22Rv1 (cell line): Measurements from ENCODE around the gene PRODH2.

Experiments
- ZFX ChIP-seq: fragments of 450-650 bp; IDR thresholded peaks from 2 replicates; pipeline ENCODE4 v1.6.1; 2017; ENCODE audit warnings: antibody characterized with exemption, borderline replicate concordance
- TF ChIP-seq, protein P1 (sequence below): fragments of 450-650 bp; IDR thresholded peaks from 2 replicates; pipeline ENCODE4 v1.5.1; 2017; ENCODE audit warnings: mild to moderate bottlenecking

GRCh38 chr19:35780058-35780457 is 32.6 kb downstream of the PRODH2 start:
- TF ChIP-seq, protein P1, sequence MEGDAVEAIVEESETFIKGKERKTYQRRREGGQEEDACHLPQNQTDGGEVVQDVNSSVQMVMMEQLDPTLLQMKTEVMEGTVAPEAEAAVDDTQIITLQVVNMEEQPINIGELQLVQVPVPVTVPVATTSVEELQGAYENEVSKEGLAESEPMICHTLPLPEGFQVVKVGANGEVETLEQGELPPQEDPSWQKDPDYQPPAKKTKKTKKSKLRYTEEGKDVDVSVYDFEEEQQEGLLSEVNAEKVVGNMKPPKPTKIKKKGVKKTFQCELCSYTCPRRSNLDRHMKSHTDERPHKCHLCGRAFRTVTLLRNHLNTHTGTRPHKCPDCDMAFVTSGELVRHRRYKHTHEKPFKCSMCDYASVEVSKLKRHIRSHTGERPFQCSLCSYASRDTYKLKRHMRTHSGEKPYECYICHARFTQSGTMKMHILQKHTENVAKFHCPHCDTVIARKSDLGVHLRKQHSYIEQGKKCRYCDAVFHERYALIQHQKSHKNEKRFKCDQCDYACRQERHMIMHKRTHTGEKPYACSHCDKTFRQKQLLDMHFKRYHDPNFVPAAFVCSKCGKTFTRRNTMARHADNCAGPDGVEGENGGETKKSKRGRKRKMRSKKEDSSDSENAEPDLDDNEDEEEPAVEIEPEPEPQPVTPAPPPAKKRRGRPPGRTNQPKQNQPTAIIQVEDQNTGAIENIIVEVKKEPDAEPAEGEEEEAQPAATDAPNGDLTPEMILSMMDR, result no peak
- no peak for TF ChIP-seq ZFX
